Glutamatergic neuron (in vitro differentiated cells): ENCODE results near the gene FTL. TPM values are rescaled to one million over a fixed set of nuclear protein-coding genes. Genes with fewer than 3 reads are reported as not detected.
"Not testable (repeated sequence)": the region's sequence is repeated elsewhere in the genome, so short reads cannot be mapped to it uniquely, and the experiment has no call there.

Source experiments
- DNase-seq: peaks from one replicate; pipeline ENCODE4 v3.0.0; 2022
- H3K27ac Mint-ChIP-seq: one replicate; pipeline ENCODE4 v1.8.0; 2020; ENCODE audit warnings: mild to moderate bottlenecking, mixed read lengths, inconsistent platforms; ENCODE audit not compliant: unreplicated experiment
- H3K27me3 Mint-ChIP-seq: one replicate; pipeline ENCODE4 v1.8.0; 2020; ENCODE audit warnings: mild to moderate bottlenecking, moderate library complexity, mixed read lengths, inconsistent platforms; ENCODE audit not compliant: unreplicated experiment
- H3K36me3 Mint-ChIP-seq: one replicate; pipeline ENCODE4 v1.8.0; 2020; ENCODE audit warnings: mild to moderate bottlenecking, mixed read lengths, inconsistent platforms; ENCODE audit not compliant: unreplicated experiment
- H3K4me1 Mint-ChIP-seq: one replicate; pipeline ENCODE4 v1.8.0; 2020; ENCODE audit warnings: mild to moderate bottlenecking, low read depth, mixed read lengths, inconsistent platforms; ENCODE audit not compliant: unreplicated experiment
- H3K4me3 Mint-ChIP-seq: one replicate; pipeline ENCODE4 v1.8.0; 2020; ENCODE audit warnings: mild to moderate bottlenecking, mixed read lengths, inconsistent platforms; ENCODE audit not compliant: unreplicated experiment
- H3K9me3 Mint-ChIP-seq: one replicate; pipeline ENCODE4 v1.8.0; 2020; ENCODE audit warnings: mild to moderate bottlenecking, moderate library complexity, mixed read lengths, inconsistent platforms; ENCODE audit not compliant: unreplicated experiment
- total RNA-seq: library from RNA; stranded (reverse); fragmentation: NEBNext Ultra II Directional; extraction: Animal tissue kit (Norgen Biotek cat#: 25700); gene quantifications from one replicate; pipeline ENCODE4 v1.2.1, GENCODE V29; 2021; ENCODE audit not compliant: unreplicated experiment
- TF ChIP-seq, protein P1 (sequence below): fragments of 200-600 bp; sonication (generic); IDR thresholded peaks from one replicate; pipeline ENCODE4 v1.5.0; 2021; ENCODE audit not compliant: partially characterized antibody, unreplicated experiment

FTL gene
- total RNA-seq, 1 donor from 2014 or later, result 875 TPM

DNA sequence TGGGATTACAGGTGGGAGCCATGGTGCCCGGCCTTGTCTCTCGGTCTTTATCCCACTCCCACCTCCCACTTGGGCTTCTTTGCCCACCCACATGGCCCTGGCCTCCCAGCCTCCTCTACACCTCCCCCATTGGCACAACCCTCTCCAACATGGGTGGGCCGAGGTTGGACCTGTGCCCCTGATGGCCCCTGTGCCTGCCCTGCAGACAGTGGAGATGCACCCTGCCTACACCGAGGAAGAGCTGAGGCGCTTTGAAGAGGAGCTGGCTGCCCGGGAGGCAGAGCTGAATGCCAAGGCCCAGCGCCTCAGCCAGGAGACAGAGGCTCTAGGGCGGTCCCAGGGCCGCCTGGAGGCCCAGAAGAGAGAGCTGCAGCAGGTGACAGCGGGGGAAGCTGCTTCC lies 44.2 kb upstream of the FTL start:
- no peak for DNase-seq
- Mint-ChIP-seq H3K27ac (no peak overlapping the region), H3K36me3 (no peaks in the 10 kb centered on the region), H3K9me3 (peaks cover 2% of the 10 kb centered on the region), H3K27me3 (peaks cover 5% of the 10 kb centered on the region), H3K4me3 (no peak overlapping the region), H3K4me1 (no peaks in the 10 kb centered on the region)
- TF ChIP-seq, protein P1, sequence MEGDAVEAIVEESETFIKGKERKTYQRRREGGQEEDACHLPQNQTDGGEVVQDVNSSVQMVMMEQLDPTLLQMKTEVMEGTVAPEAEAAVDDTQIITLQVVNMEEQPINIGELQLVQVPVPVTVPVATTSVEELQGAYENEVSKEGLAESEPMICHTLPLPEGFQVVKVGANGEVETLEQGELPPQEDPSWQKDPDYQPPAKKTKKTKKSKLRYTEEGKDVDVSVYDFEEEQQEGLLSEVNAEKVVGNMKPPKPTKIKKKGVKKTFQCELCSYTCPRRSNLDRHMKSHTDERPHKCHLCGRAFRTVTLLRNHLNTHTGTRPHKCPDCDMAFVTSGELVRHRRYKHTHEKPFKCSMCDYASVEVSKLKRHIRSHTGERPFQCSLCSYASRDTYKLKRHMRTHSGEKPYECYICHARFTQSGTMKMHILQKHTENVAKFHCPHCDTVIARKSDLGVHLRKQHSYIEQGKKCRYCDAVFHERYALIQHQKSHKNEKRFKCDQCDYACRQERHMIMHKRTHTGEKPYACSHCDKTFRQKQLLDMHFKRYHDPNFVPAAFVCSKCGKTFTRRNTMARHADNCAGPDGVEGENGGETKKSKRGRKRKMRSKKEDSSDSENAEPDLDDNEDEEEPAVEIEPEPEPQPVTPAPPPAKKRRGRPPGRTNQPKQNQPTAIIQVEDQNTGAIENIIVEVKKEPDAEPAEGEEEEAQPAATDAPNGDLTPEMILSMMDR, result no peak

DNA sequence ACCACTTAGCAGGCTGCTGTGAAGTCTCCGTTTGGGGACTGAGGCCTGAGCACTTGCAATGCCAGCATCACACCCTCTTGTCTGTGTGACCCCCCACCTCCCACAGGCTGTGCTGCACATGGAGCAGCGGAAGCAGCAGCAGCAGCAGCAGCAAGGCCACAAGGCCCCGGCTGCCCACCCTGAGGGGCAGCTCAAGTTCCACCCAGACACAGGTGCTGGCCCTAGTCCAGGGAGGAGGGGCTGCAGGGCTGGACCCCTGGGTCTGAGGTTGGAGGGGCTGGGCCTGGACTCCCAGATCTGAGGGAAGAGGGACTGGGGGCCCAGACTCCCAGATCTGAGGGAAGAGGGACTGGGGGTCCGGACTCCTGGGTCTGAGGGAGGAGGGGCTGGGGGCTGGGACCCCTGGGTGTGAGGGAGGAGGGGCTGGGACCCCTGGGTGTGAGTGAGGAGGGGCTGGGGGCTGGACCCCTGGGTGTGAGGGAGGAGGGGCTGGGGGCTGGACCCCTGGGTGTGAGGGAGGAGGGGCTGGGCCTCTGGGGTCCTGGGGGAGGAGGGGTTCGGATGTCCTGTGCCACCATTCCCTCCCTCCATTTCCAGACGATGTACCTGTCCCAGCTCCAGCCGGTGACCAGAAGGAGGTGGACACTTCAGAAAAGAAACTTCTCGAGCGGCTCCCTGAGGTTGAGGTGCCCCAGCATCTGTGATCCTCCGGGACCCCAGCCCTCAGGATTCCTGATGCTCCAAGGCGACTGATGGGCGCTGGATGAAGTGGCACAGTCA lies 43.2 kb upstream of the FTL start:
- peaks cover 2% of the 10 kb centered on the region for H3K9me3 Mint-ChIP-seq
- TF ChIP-seq, protein P1, result no peak
- no peaks in the 10 kb centered on the region for H3K36me3 Mint-ChIP-seq
- peaks cover 5% of the 10 kb centered on the region for H3K27me3 Mint-ChIP-seq
- H3K27ac Mint-ChIP-seq, result no peak overlapping the region
- H3K4me1 Mint-ChIP-seq, result no peaks in the 10 kb centered on the region
- H3K4me3 Mint-ChIP-seq, result no peak overlapping the region
- DNase-seq, result no peak

DNA sequence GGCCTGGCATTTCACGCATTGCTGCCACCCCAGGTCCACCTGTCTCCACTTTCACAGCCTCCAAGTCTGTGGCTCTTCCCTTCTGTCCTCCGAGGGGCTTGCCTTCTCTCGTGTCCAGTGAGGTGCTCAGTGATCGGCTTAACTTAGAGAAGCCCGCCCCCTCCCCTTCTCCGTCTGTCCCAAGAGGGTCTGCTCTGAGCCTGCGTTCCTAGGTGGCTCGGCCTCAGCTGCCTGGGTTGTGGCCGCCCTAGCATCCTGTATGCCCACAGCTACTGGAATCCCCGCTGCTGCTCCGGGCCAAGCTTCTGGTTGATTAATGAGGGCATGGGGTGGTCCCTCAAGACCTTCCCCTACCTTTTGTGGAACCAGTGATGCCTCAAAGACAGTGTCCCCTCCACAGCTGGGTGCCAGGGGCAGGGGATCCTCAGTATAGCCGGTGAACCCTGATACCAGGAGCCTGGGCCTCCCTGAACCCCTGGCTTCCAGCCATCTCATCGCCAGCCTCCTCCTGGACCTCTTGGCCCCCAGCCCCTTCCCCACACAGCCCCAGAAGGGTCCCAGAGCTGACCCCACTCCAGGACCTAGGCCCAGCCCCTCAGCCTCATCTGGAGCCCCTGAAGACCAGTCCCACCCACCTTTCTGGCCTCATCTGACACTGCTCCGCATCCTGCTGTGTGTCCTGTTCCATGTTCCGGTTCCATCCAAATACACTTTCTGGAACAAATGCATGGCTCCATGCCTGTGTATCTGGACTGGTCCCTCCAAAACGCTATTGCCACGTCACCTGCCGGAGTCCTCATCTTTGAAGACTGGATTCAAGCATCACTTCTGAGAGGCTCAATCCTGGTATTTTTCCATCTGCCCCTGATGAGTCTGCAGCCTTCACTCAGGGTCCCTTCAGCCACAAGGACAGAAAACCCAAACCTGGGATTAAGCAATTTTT lies 42.3 kb upstream of the FTL start:
- Mint-ChIP-seq H3K4me3 (no peak overlapping the region), H3K36me3 (no peaks in the 10 kb centered on the region), H3K27ac (no peak overlapping the region), H3K27me3 (peaks cover 5% of the 10 kb centered on the region), H3K4me1 (no peaks in the 10 kb centered on the region), H3K9me3 (peaks cover 2% of the 10 kb centered on the region)
- DNase-seq, result no peak
- TF ChIP-seq, protein P1, result no peak

- Mint-ChIP-seq H3K4me3 (no peak overlapping the region), H3K36me3 (no peaks in the 10 kb centered on the region), H3K27ac (no peak overlapping the region)
Measured at GRCh38 chr19:48925240-48925843, 39.8 kb upstream of the FTL start.

GRCh38 chr19:48925890-48926289 lies 39.2 kb upstream of the FTL start:
- not testable (repeated sequence) for H3K4me1 Mint-ChIP-seq, DNase-seq, H3K36me3 Mint-ChIP-seq, H3K27me3 Mint-ChIP-seq, H3K4me3 Mint-ChIP-seq, H3K27ac Mint-ChIP-seq, H3K9me3 Mint-ChIP-seq

More at GRCh38 chr19:48925240-48925843, 39.8 kb upstream of the FTL start:
- H3K4me1 Mint-ChIP-seq, result no peaks in the 10 kb centered on the region
- TF ChIP-seq, protein P1, result no peak
- no peak for DNase-seq
- H3K9me3 Mint-ChIP-seq, result peaks cover 2% of the 10 kb centered on the region
- peaks cover 5% of the 10 kb centered on the region for H3K27me3 Mint-ChIP-seq
